Neural crest cell (in vitro differentiated cells): ENCODE data around the gene UGT1A4. TPM values are rescaled to one million over a fixed set of nuclear protein-coding genes. Genes with fewer than 3 reads are reported as not detected.

ENCODE experiments used
- DNase-seq: peaks from one replicate; pipeline ENCODE4 v3.0.0; 2021; ENCODE audit warnings: low read depth, mixed read lengths, low spot score
- H3K27ac Mint-ChIP-seq: one replicate; pipeline ENCODE4 v1.8.0; 2021; ENCODE audit warnings: mild to moderate bottlenecking, mixed read lengths; ENCODE audit not compliant: unreplicated experiment
- H3K27me3 Mint-ChIP-seq: 2 replicates; pipeline ENCODE4 v1.8.0; 2021; ENCODE audit warnings: low read depth, mild to moderate bottlenecking, mixed read lengths
- H3K36me3 Mint-ChIP-seq: 2 replicates; pipeline ENCODE4 v1.8.0; 2021; ENCODE audit warnings: low read depth, mild to moderate bottlenecking, mixed read lengths
- H3K4me1 Mint-ChIP-seq: 2 replicates; pipeline ENCODE4 v1.8.0; 2021; ENCODE audit warnings: mixed read lengths
- H3K4me3 Mint-ChIP-seq: one replicate; pipeline ENCODE4 v1.8.0; 2021; ENCODE audit warnings: mild to moderate bottlenecking, mixed read lengths
- H3K9me3 Mint-ChIP-seq: 2 replicates; pipeline ENCODE4 v1.8.0; 2021; ENCODE audit warnings: mixed read lengths
- CTCF ChIP-seq: fragments of 200-600 bp; sonication (generic); conservative IDR thresholded peaks from 2 replicates; pipeline ENCODE4 v1.5.0; 2021; ENCODE audit warnings: antibody characterized with exemption, mild to moderate bottlenecking
- total RNA-seq: library from RNA; stranded (reverse); gene quantifications from 2 replicates; pipeline ENCODE4 v1.2.1, GENCODE V29; 2021

Gene UGT1A4
- total RNA-seq, 1 donor from 2014 or later = not detected

- no peak for TF ChIP-seq CTCF
- DNase-seq = no peak
- no peaks in the 10 kb centered on the region for H3K9me3 Mint-ChIP-seq
- H3K4me1 Mint-ChIP-seq = peaks cover 12% of the 10 kb centered on the region
- no peaks in the 10 kb centered on the region for H3K27me3 Mint-ChIP-seq
- H3K4me3 Mint-ChIP-seq = no peak overlapping the region
- no peaks in the 10 kb centered on the region for H3K36me3 Mint-ChIP-seq
- H3K27ac Mint-ChIP-seq = no peak overlapping the region
Measured at GRCh38 chr2:233820774-233821105, 102.2 kb downstream of the UGT1A4 start.

- H3K4me3 Mint-ChIP-seq = no peak overlapping the region
- no peak overlapping the region for H3K27ac Mint-ChIP-seq
- no peaks in the 10 kb centered on the region for H3K9me3 Mint-ChIP-seq
- no peak for TF ChIP-seq CTCF
- H3K4me1 Mint-ChIP-seq = peaks cover 9% of the 10 kb centered on the region
- no peaks in the 10 kb centered on the region for H3K36me3 Mint-ChIP-seq
- H3K27me3 Mint-ChIP-seq = no peaks in the 10 kb centered on the region
- no peak for DNase-seq
Measured at GRCh38 chr2:233821196-233821595, 102.7 kb downstream of the UGT1A4 start.

- Mint-ChIP-seq H3K4me3 (no peak overlapping the region), H3K27ac (no peak overlapping the region), H3K27me3 (no peaks in the 10 kb centered on the region), H3K9me3 (no peaks in the 10 kb centered on the region), H3K4me1 (peaks cover 4% of the 10 kb centered on the region), H3K36me3 (no peaks in the 10 kb centered on the region)
- DNase-seq = no peak
- no peak for TF ChIP-seq CTCF
Measured at GRCh38 chr2:233821709-233822100, 103.2 kb downstream of the UGT1A4 start.

- no peaks in the 10 kb centered on the region for H3K27me3 Mint-ChIP-seq
- no peaks in the 10 kb centered on the region for H3K9me3 Mint-ChIP-seq
- no peak overlapping the region for H3K4me3 Mint-ChIP-seq
- H3K4me1 Mint-ChIP-seq = peaks cover 1% of the 10 kb centered on the region
- no peak for DNase-seq
- no peaks in the 10 kb centered on the region for H3K36me3 Mint-ChIP-seq
- TF ChIP-seq CTCF = no peak
- H3K27ac Mint-ChIP-seq = no peak overlapping the region
Measured at GRCh38 chr2:233822101-233822771, 103.7 kb downstream of the UGT1A4 start.

Other genes starting within 250 kb of the UGT1A4 start
- 25.3 and 28.3 TPM in 2 replicates for gene USP40, start 152.0 kb upstream of the UGT1A4 start, total RNA-seq
- not detected in 2 replicates for gene UGT1A8, start 101.1 kb upstream of the UGT1A4 start, total RNA-seq
- not detected in 2 replicates for gene UGT1A10, start 82.3 kb upstream of the UGT1A4 start, total RNA-seq
- not detected in 2 replicates for gene UGT1A9, start 46.8 kb upstream of the UGT1A4 start, total RNA-seq
- not detected in 2 replicates for gene UGT1A7, start 36.8 kb upstream of the UGT1A4 start, total RNA-seq
- not detected in 2 replicates for gene UGT1A6, start 25.8 kb upstream of the UGT1A4 start, total RNA-seq
- gene UGT1A5, start 5.8 kb upstream of the UGT1A4 start, total RNA-seq = not detected in 2 replicates
- gene UGT1A3, start 10.3 kb downstream of the UGT1A4 start, total RNA-seq = not detected in 2 replicates
- not detected in 2 replicates for gene UGT1A1, start 41.5 kb downstream of the UGT1A4 start, total RNA-seq
- not detected in 2 replicates for gene MROH2A, start 59.6 kb downstream of the UGT1A4 start, total RNA-seq
- gene HJURP, start 135.8 kb downstream of the UGT1A4 start, total RNA-seq = 62.3 and 63.6 TPM in 2 replicates
- 0.07 TPM in 1 of 2 replicates, not detected in the other for gene TRPM8, start 198.6 kb downstream of the UGT1A4 start, total RNA-seq